GM12892 (cell line): Measurements from ENCODE around the gene IFFO2.

Experiments used
- POLR2A ChIP-seq: IDR thresholded peaks from 2 replicates; pipeline ENCODE4 v1.6.1; 2011; ENCODE audit warnings: low read depth, low read length, control low read depth
- TAF1 ChIP-seq: IDR thresholded peaks from 2 replicates; pipeline ENCODE4 v1.6.1; 2011; ENCODE audit warnings: low read depth, mild to moderate bottlenecking, control low read depth, low read length, borderline replicate concordance

DNA sequence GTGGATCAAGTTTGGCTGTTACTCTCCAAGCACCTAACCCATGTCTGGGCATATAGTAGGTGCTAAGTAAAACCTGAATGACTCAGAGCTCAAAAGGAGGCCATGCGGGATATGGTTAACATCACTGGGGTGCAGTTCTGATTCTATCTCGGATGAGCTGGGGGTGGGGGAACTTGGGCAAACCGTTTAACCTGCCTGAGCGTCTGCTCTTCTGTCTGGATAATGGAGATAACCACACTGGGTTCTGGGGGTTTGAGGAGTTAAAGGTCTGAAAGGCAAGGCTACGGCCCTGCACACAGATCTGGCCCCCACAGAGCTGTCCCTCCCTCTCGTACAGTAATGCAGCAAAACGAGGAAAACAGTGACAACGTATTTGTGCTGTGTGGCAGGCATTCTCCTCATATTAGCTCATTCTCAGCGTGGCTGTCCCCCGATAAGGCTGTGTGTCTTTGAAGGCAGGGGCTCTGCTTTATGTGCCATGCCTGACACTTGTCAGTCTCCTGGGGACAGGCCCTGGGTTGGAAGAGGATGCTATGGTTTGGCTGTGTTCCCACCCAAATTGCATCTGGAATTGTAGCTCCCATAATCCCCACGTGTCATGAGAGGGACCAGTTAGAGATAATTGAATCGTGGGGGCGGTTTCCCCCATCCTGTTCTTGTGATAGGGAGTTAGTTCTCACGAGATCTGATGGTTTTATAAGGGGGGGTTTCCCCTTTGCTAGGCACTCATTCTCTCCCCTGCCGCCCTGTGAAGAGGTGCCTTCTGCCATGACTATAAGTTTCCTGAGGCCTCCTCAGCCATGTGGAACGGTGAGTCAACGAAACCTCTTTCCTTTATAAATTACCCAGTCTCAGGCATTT, 47.3 kb downstream of the IFFO2 start:
- TF ChIP-seq TAF1 (no peak), POLR2A (no peak)
